SU-DHL-6 (cell line): ENCODE results near the gene BOD1.
A peak's percentile ranks its signal among the peaks of the same experiment; 100 is the strongest.

Experiments used
- H2AFZ ChIP-seq: fragments of 200-600 bp; sonication (generic); 2 replicates; pipeline ENCODE4 v1.6.1; 2014; ENCODE audit warnings: low read depth, mild to moderate bottlenecking, moderate library complexity, mixed read lengths, antibody characterized with exemption, low read length; ENCODE audit not compliant: severe bottlenecking
- H3F3A ChIP-seq: fragments of 200-600 bp; shearing (Covaris generic); 2 replicates; pipeline ENCODE4 v1.6.0; 2016; ENCODE audit warnings: antibody characterized with exemption, mild to moderate bottlenecking; ENCODE audit not compliant: insufficient read depth
- H3K27ac ChIP-seq: fragments of 200-600 bp; sonication (generic); 2 replicates; pipeline ENCODE4 v1.5.1; 2016; ENCODE audit warnings: low read depth, mild to moderate bottlenecking, low read length, moderate library complexity, mixed read lengths
- H3K27me3 ChIP-seq: fragments of 200-600 bp; sonication (generic), shearing (Covaris generic); 2 replicates; pipeline ENCODE4 v1.6.0; 2014; ENCODE audit warnings: mild to moderate bottlenecking, low read length
- H3K36me3 ChIP-seq: fragments of 200-600 bp; sonication (generic); 2 replicates; pipeline ENCODE4 v1.6.1; 2014; ENCODE audit warnings: mild to moderate bottlenecking, low read length, mixed read lengths
- H3K4me2 ChIP-seq: fragments of 300-600, 200-600 bp; shearing (Covaris generic), sonication (generic); 2 replicates; pipeline ENCODE4 v1.6.0; 2014; ENCODE audit warnings: low read length, low read depth, mild to moderate bottlenecking; ENCODE audit not compliant: poor library complexity, severe bottlenecking
- H3K4me3 ChIP-seq: fragments of 200-600 bp; sonication (generic); 2 replicates; pipeline ENCODE4 v1.5.1; 2014; ENCODE audit warnings: antibody characterized with exemption, low read length, mild to moderate bottlenecking, mixed read lengths; ENCODE audit not compliant: insufficient read depth, poor library complexity, severe bottlenecking
- H3K79me2 ChIP-seq: fragments of 200-600 bp; sonication (generic); 2 replicates; pipeline ENCODE4 v1.6.1; 2014; ENCODE audit warnings: mild to moderate bottlenecking, low read length, moderate library complexity; ENCODE audit not compliant: insufficient read depth
- H3K9ac ChIP-seq: fragments of 200-600 bp; sonication (generic); 2 replicates; pipeline ENCODE4 v1.7.0; 2014; ENCODE audit warnings: mild to moderate bottlenecking, low read length
- H3K9me2 ChIP-seq: fragments of 200-600 bp; sonication (generic); replicated peaks from 2 replicates; pipeline ENCODE4 v1.6.1; 2014; ENCODE audit warnings: low read length; ENCODE audit not compliant: insufficient read depth
- H3K9me3 ChIP-seq: fragments of 200-600 bp; sonication (generic); 2 replicates; pipeline ENCODE4 v1.6.1; 2014; ENCODE audit warnings: low read length, mixed read lengths; ENCODE audit not compliant: insufficient read depth
- H4K20me1 ChIP-seq: fragments of 200-600 bp; sonication (generic); 2 replicates; pipeline ENCODE4 v1.6.1; 2014; ENCODE audit warnings: low read depth, mild to moderate bottlenecking, antibody characterized with exemption, low read length, moderate library complexity, mixed read lengths
- EZH2phosphoT487 ChIP-seq: fragments of 200-600 bp; sonication (generic), shearing (Covaris generic); conservative IDR thresholded peaks from 2 replicates; pipeline ENCODE4 v1.6.1; 2018; ENCODE audit warnings: mild to moderate bottlenecking, antibody characterized with exemption, low read length, moderate library complexity, mixed read lengths
- TF ChIP-seq, protein P1 (sequence below): fragments of 200-600 bp; sonication (generic); IDR thresholded peaks from one replicate; pipeline ENCODE4 v1.5.1; 2017; ENCODE audit warnings: antibody characterized with exemption, mild to moderate bottlenecking, low read length, moderate library complexity; ENCODE audit not compliant: insufficient read depth, poor library complexity, severe bottlenecking

Gene BOD1

DNA sequence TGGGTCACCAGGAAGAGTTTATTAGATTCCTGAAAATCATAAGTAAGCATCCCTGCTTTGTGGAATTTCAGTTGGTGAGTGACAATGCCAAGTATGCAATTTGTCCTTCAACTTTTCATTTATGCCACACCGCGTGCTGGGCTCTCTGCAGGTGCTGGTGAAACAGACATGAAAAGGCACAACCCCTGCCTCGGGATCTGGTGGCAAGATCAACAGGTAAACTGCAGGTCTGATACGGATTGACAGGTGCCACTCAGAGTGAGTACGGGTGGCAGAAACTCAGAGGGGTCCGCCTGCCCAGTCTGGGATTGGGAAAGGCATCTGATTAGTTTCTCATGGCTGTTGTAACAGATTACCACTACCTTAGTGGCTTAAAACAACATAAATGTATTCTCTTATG is 40.5 kb downstream of the BOD1 start:
- Histone ChIP-seq H3K4me2 (no peak overlapping the region), H3K36me3 (no peaks in the 10 kb centered on the region), H3K9ac (no peak overlapping the region), H3K79me2 (no peaks in the 10 kb centered on the region), H3K27ac (no peak overlapping the region), H4K20me1 (no peaks in the 10 kb centered on the region), H2AFZ (no peak overlapping the region), H3K9me3 (no peaks in the 10 kb centered on the region), H3F3A (no peaks in the 10 kb centered on the region), H3K4me3 (no peak overlapping the region), H3K27me3 (no peaks in the 10 kb centered on the region), H3K9me2 (no peaks in the 10 kb centered on the region)
- TF ChIP-seq, protein P1, sequence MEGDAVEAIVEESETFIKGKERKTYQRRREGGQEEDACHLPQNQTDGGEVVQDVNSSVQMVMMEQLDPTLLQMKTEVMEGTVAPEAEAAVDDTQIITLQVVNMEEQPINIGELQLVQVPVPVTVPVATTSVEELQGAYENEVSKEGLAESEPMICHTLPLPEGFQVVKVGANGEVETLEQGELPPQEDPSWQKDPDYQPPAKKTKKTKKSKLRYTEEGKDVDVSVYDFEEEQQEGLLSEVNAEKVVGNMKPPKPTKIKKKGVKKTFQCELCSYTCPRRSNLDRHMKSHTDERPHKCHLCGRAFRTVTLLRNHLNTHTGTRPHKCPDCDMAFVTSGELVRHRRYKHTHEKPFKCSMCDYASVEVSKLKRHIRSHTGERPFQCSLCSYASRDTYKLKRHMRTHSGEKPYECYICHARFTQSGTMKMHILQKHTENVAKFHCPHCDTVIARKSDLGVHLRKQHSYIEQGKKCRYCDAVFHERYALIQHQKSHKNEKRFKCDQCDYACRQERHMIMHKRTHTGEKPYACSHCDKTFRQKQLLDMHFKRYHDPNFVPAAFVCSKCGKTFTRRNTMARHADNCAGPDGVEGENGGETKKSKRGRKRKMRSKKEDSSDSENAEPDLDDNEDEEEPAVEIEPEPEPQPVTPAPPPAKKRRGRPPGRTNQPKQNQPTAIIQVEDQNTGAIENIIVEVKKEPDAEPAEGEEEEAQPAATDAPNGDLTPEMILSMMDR, result no peak
- no peak for TF ChIP-seq EZH2phosphoT487

DNA sequence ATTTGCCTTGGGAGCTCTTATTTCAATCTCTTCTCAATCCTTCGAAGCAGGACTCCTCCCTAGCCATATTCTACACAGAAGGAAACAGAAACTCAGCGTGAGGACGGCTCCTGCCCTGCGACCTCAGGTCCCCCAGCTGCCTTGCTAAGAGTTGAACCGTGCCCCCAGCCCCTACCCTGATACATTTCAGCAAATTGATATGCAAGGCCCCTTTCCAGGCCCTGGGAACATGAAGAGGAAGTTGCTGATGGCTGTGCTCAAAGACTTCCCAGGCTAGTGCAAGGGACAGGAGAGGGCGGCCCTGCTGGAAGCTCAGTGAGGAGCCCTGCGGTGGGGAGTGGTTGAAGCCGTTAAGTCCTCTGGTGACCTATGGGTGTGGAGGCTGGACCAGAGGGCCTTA is 41.5 kb downstream of the BOD1 start:
- no peaks in the 10 kb centered on the region for H3K36me3 ChIP-seq
- no peaks in the 10 kb centered on the region for H3K79me2 ChIP-seq
- no peak overlapping the region for H3K27ac ChIP-seq
- H2AFZ ChIP-seq, result no peak overlapping the region
- no peaks in the 10 kb centered on the region for H3K27me3 ChIP-seq
- H3K9me2 ChIP-seq, result no peaks in the 10 kb centered on the region
- no peaks in the 10 kb centered on the region for H3K9me3 ChIP-seq
- no peaks in the 10 kb centered on the region for H3F3A ChIP-seq
- no peak overlapping the region for H3K9ac ChIP-seq
- TF ChIP-seq, protein P1, result no peak
- TF ChIP-seq EZH2phosphoT487, result no peak
- H3K4me2 ChIP-seq, result no peak overlapping the region
- no peaks in the 10 kb centered on the region for H4K20me1 ChIP-seq
- H3K4me3 ChIP-seq, result no peak overlapping the region

DNA sequence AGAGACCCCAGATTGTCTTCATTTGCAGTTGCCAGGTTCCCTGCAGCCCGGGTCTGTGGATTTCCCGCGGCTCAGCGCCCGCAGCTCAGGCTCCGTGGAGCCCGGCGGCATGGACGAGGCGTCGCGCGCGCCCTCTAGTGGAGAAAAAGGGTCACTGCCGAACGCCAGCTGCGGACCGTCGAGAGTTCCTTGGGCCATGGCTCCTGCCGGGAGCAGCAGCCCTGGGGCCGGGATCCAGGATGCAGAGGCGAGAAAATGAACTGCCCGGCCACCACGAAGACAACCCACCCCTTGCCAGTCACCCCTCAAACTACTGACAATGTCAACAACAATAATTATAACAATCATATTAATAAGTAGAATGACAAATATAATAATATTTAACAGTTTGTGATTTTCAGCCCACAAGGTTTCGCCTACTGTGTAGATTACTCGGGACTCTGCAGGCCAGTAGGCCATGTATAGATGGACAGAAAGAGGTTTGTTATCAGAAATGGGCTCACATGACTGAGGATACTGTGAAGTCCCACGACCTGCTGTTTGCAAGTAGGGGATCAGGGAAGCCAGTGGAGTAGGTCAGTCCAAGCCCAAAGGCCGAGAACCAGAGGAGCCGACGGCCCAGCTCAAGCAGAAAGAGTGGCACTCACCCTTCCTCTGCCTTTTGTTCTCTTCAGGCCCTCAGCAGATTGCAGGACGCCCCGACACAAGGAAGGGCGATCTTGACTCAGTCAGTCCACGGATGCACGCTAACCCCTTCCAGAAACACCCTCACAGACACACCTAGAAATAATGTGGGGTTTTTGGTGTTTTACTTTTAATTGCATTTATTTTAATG is 43.1 kb downstream of the BOD1 start:
- no peak for TF ChIP-seq EZH2phosphoT487
- TF ChIP-seq, protein P1, result peak; percentile 93
- H3K79me2 ChIP-seq, result no peaks in the 10 kb centered on the region
- no peak overlapping the region for H2AFZ ChIP-seq
- H3F3A ChIP-seq, result no peaks in the 10 kb centered on the region
- H3K4me2 ChIP-seq, result no peak overlapping the region
- no peak overlapping the region for H3K9ac ChIP-seq
- no peaks in the 10 kb centered on the region for H3K9me2 ChIP-seq
- H4K20me1 ChIP-seq, result no peaks in the 10 kb centered on the region
- no peak overlapping the region for H3K4me3 ChIP-seq
- H3K36me3 ChIP-seq, result no peaks in the 10 kb centered on the region
- H3K9me3 ChIP-seq, result no peaks in the 10 kb centered on the region
- H3K27ac ChIP-seq, result no peak overlapping the region
- H3K27me3 ChIP-seq, result no peaks in the 10 kb centered on the region
